ENCODE measurements around the gene PRDM16.

The PRDM16 gene

GRCh38 chr1:3398396-3399140 is 329.6 kb downstream of the PRDM16 start:
- no peak for TF ChIP-seq CTCF (IDR thresholded peaks at IDR 0.05; ENCODE audit: insufficient read depth, missing control alignments)
- DNase-seq (ENCODE audit: insufficient read length, low spot score) (no peak), FAIRE-seq (no peak)

- FAIRE-seq, result no peak
- no peak for TF ChIP-seq CTCF (IDR thresholded peaks at IDR 0.05; ENCODE audit: insufficient read depth, missing control alignments)
- no peak for DNase-seq (ENCODE audit: insufficient read length, low spot score)
Observed at GRCh38 chr1:3399732-3400131, 330.7 kb downstream of the PRDM16 start.

- no peak for DNase-seq (ENCODE audit: insufficient read length, low spot score)
- FAIRE-seq, result no peak
- TF ChIP-seq CTCF (IDR thresholded peaks at IDR 0.05; ENCODE audit: insufficient read depth, missing control alignments), result no peak
Observed at GRCh38 chr1:3401585-3402257, 332.7 kb downstream of the PRDM16 start.

- FAIRE-seq, result no peak
- DNase-seq (ENCODE audit: insufficient read length, low spot score), result no peak
Observed at GRCh38 chr1:3402258-3403010, 333.4 kb downstream of the PRDM16 start.

GRCh38 chr1:3403011-3403345 is 334.0 kb downstream of the PRDM16 start:
- no peak for DNase-seq (ENCODE audit: insufficient read length, low spot score)
- FAIRE-seq, result no peak
- TF ChIP-seq CTCF (IDR thresholded peaks at IDR 0.05; ENCODE audit: insufficient read depth, missing control alignments), result no peak

More at GRCh38 chr1:3402258-3403010, 333.4 kb downstream of the PRDM16 start:
- TF ChIP-seq CTCF (IDR thresholded peaks at IDR 0.05; ENCODE audit: insufficient read depth, missing control alignments), result no peak

GRCh38 chr1:3403388-3404231 is 334.6 kb downstream of the PRDM16 start:
- TF ChIP-seq CTCF (IDR thresholded peaks at IDR 0.05; ENCODE audit: insufficient read depth, missing control alignments), result no peak
- FAIRE-seq (no peak), DNase-seq (ENCODE audit: insufficient read length, low spot score) (no peak)
